NCI-H748 treated with DMSO at 0.1 percent for 48 hours (cell line): Measurements from ENCODE around the gene ASIC3.
"Not testable (repeated sequence)": the region's sequence is repeated elsewhere in the genome, so short reads cannot be mapped to it uniquely, and the experiment has no call there.

Source experiments
- DNase-seq: peaks from one replicate; lab custom pipeline; 2025; lab: John Stamatoyannopoulos, UW

Gene ASIC3

GRCh38 chr7:151013733-151014497 is 34.4 kb upstream of the ASIC3 start:
- DNase-seq: no peak

GRCh38 chr7:151014950-151015349 is 33.4 kb upstream of the ASIC3 start:
- DNase-seq: no peak

GRCh38 chr7:151015967-151016366 is 32.4 kb upstream of the ASIC3 start:
- DNase-seq: no peak

- no peak for DNase-seq
These were observed 31.8 kb upstream of the ASIC3 start for GRCh38 chr7:151016505-151016904.

- DNase-seq: no peak
These were observed 31.4 kb upstream of the ASIC3 start for GRCh38 chr7:151016942-151017341.

- no peak for DNase-seq
These were observed 30.9 kb upstream of the ASIC3 start for GRCh38 chr7:151017370-151017952.

GRCh38 chr7:151017953-151018420 is 30.3 kb upstream of the ASIC3 start:
- DNase-seq: no peak

GRCh38 chr7:151018421-151019129 is 29.8 kb upstream of the ASIC3 start:
- no peak for DNase-seq

GRCh38 chr7:151019130-151019447 is 29.2 kb upstream of the ASIC3 start:
- no peak for DNase-seq

- no peak for DNase-seq
These were observed 28.1 kb upstream of the ASIC3 start for GRCh38 chr7:151020231-151020630.

GRCh38 chr7:151023232-151023631 is 25.1 kb upstream of the ASIC3 start:
- DNase-seq: no peak

- DNase-seq: no peak
These were observed 23.8 kb upstream of the ASIC3 start, which contains the start of gene ATG9B for GRCh38 chr7:151024435-151025056. ATG9B (minus strand) TSS chr7:151024494; CDS start chr7:151024423, 71 bp downstream.

GRCh38 chr7:151025924-151026671 is 22.2 kb upstream of the ASIC3 start:
- DNase-seq: no peak

- not testable (repeated sequence) for DNase-seq
These were observed 21.3 kb upstream of the ASIC3 start for GRCh38 chr7:151026771-151027727.

- not testable (repeated sequence) for DNase-seq
These were observed 20.6 kb upstream of the ASIC3 start for GRCh38 chr7:151027728-151028130.

GRCh38 chr7:151028131-151028947 is 20.0 kb upstream of the ASIC3 start, which contains the start of gene ABCB8:
ABCB8 (plus strand) TSS chr7:151028450; CDS start chr7:151028516, 66 bp downstream.
- peak; percentile 96 for DNase-seq

GRCh38 chr7:151028948-151029501 is 19.3 kb upstream of the ASIC3 start:
- DNase-seq: no peak

- no peak for DNase-seq
These were observed 17.3 kb upstream of the ASIC3 start for GRCh38 chr7:151031011-151031410.
